HepG2 (cell line): Measurements from ENCODE around the gene TOR1AIP1. TPM values are rescaled to one million over a fixed set of nuclear protein-coding genes. Genes with fewer than 3 reads are reported as not detected.
A peak's percentile ranks its signal among the peaks of the same experiment; 100 is the strongest.

Experiments
- CC2D1A ChIP-seq: sonication (generic); formaldehyde crosslinking; IDR thresholded peaks from 2 replicates; pipeline ENCODE4 v1.8.1; 2023; ENCODE audit warnings: mild to moderate bottlenecking, missing genetic modification reagents
- DNMT1 ChIP-seq: sonication (generic); formaldehyde crosslinking; IDR thresholded peaks from 2 replicates; pipeline ENCODE4 v1.5.1; 2020; ENCODE audit warnings: mild to moderate bottlenecking, missing genetic modification reagents
- E2F5 ChIP-seq: sonication (generic); formaldehyde crosslinking; conservative IDR thresholded peaks from 2 replicates; pipeline ENCODE4 v1.4.0; 2020; ENCODE audit warnings: missing genetic modification reagents
- ETV6 ChIP-seq: sonication (generic); formaldehyde crosslinking; conservative IDR thresholded peaks from 2 replicates; pipeline ENCODE4 v1.4.0; 2020; ENCODE audit warnings: missing genetic modification reagents
- GATAD2A ChIP-seq: IDR thresholded peaks from 2 replicates; pipeline ENCODE4 v1.6.1; 2016
- GMEB1 ChIP-seq: sonication (generic); formaldehyde crosslinking; IDR thresholded peaks from 2 replicates; pipeline ENCODE4 v1.5.1; 2020; ENCODE audit warnings: missing genetic modification reagents, mild to moderate bottlenecking, borderline replicate concordance
- HNRNPLL ChIP-seq: fragments of 200-400 bp; formaldehyde crosslinking; IDR thresholded peaks from 2 replicates; pipeline ENCODE4 v1.6.1; 2017; ENCODE audit warnings: mild to moderate bottlenecking, low read depth, low read length; ENCODE audit not compliant: poor library complexity, severe bottlenecking
- IKZF5 ChIP-seq: IDR thresholded peaks from 2 replicates; pipeline ENCODE4 v1.6.1; 2018; ENCODE audit warnings: missing genetic modification reagents, mild to moderate bottlenecking, missing compliant biosample characterization
- MAFG ChIP-seq: sonication (generic); formaldehyde crosslinking; IDR thresholded peaks from 2 replicates; pipeline ENCODE4 v1.5.1; 2020; ENCODE audit warnings: mild to moderate bottlenecking, missing genetic modification reagents
- MAX ChIP-seq: IDR thresholded peaks from 2 replicates; pipeline ENCODE4 v1.6.1; 2012; ENCODE audit warnings: inconsistent platforms
- NFE2L1 ChIP-seq: sonication (generic); formaldehyde crosslinking; IDR thresholded peaks from 2 replicates; pipeline ENCODE4 v1.4.0; 2020; ENCODE audit warnings: missing genetic modification reagents, mild to moderate bottlenecking, borderline replicate concordance
- RORA ChIP-seq: sonication (generic); formaldehyde crosslinking; IDR thresholded peaks from 2 replicates; pipeline ENCODE4 v1.5.0; 2020; ENCODE audit warnings: mild to moderate bottlenecking, missing genetic modification reagents, moderate library complexity
- SOX6 ChIP-seq, 2 experiments: fragments of 450-650 bp in 1 of 2; sonication (generic) in 1 of 2; formaldehyde crosslinking in 1 of 2; IDR thresholded peaks; 2 replicates each; pipeline versions ENCODE4 v1.4.0 to v1.6.1; 2017 to 2020; ENCODE audit warnings: antibody characterized with exemption in 1 of 2, mild to moderate bottlenecking in 1 of 2, missing genetic modification reagents in 1 of 2
- YEATS4 ChIP-seq: sonication (generic); formaldehyde crosslinking; IDR thresholded peaks from 2 replicates; pipeline ENCODE4 v1.4.0; 2020; ENCODE audit warnings: missing genetic modification reagents, borderline replicate concordance
- ZFP1 ChIP-seq: IDR thresholded peaks from 2 replicates; pipeline ENCODE4 v1.6.1; 2016
- ZFP41 ChIP-seq: sonication (generic); formaldehyde crosslinking; IDR thresholded peaks from 2 replicates; pipeline ENCODE4 v1.4.0; 2020; ENCODE audit warnings: mild to moderate bottlenecking, missing genetic modification reagents, borderline replicate concordance
- ZNF276 ChIP-seq: sonication (generic); formaldehyde crosslinking; IDR thresholded peaks from 2 replicates; pipeline ENCODE4 v1.4.0; 2020; ENCODE audit warnings: mild to moderate bottlenecking, low read depth, missing genetic modification reagents
- ZNF280B ChIP-seq: sonication (generic); formaldehyde crosslinking; IDR thresholded peaks from 2 replicates; pipeline ENCODE4 v1.5.0; 2020; ENCODE audit warnings: missing genetic modification reagents, mild to moderate bottlenecking, borderline replicate concordance
- ZNF552 ChIP-seq: sonication (generic); formaldehyde crosslinking; IDR thresholded peaks from 2 replicates; pipeline ENCODE4 v1.9.0; 2022; ENCODE audit warnings: missing genetic modification reagents, mild to moderate bottlenecking, borderline replicate concordance
- ZNF616 ChIP-seq: sonication (generic); formaldehyde crosslinking; IDR thresholded peaks from 2 replicates; pipeline ENCODE4 v1.5.0; 2020; ENCODE audit warnings: low read depth, mild to moderate bottlenecking, missing genetic modification reagents
- ZNF775 ChIP-seq: sonication (generic); formaldehyde crosslinking; IDR thresholded peaks from 2 replicates; pipeline ENCODE4 v1.4.0; 2020; ENCODE audit warnings: missing genetic modification reagents, mild to moderate bottlenecking, moderate library complexity, borderline replicate concordance
- ZNF777 ChIP-seq: sonication (generic); formaldehyde crosslinking; IDR thresholded peaks from 2 replicates; pipeline ENCODE4 v1.4.0; 2020; ENCODE audit warnings: missing genetic modification reagents
- ZSCAN20 ChIP-seq: sonication (generic); formaldehyde crosslinking; IDR thresholded peaks from 2 replicates; pipeline ENCODE4 v1.4.0; 2020; ENCODE audit warnings: missing genetic modification reagents, mild to moderate bottlenecking, borderline replicate concordance
- polyA plus RNA-seq, 8 experiments: library from polyadenylated mRNA; depleted of rRNA in 3 of 8; stranded (reverse) in 7 of 8; unstranded in 1 of 8; fragments of >200 nt; fragmentation: Illumina TruSeq in 4 of 8; extraction: Trizol in 4 of 8; gene quantifications; 2 replicates each; pipeline versions ENCODE4 v1.2.1 to v1.2.3, GENCODE V29; 2011 to 2016; ENCODE audit warnings: low read depth in 4 of 8, missing spikeins in 1 of 8, mixed read lengths in 1 of 8; ENCODE audit not compliant: insufficient read depth in 1 of 8
- total RNA-seq, 5 experiments: library from RNA; depleted of rRNA; stranded (reverse); fragments of >200 nt; fragmentation: Illumina TruSeq; extraction: Trizol; gene quantifications; 2 replicates each; pipeline ENCODE4 v1.2.3, GENCODE V29; 2016; ENCODE audit warnings: low read depth in 1 of 5

The TOR1AIP1 gene
- total and polyA plus RNA-seq, 2 of the 13 experiments (the other 11 are each of a cell fraction or from before 2014, with no cell fraction given), result 15.6 to 29.0 TPM

GRCh38 chr1:179877586-179878265 lies 4.4 kb upstream of the TOR1AIP1 start, which contains the start of gene TOR1AIP2 (continued):
- TF ChIP-seq SOX6 (IDR thresholded peaks at IDR 0.05) (no peak), SOX6 (CRISPR knock-in tag; IDR thresholded peaks at IDR 0.05) (no peak; the same call in 1 of the 2 replicates), ZFP1 (no peak), E2F5 (no peak), DNMT1 (CRISPR knock-in tag) (no peak; the same call in 1 of the 2 replicates), ZNF616 (CRISPR knock-in tag) (no peak), IKZF5 (CRISPR knock-in tag) (no peak), YEATS4 (CRISPR knock-in tag) (peak; percentile 59; the same call in 1 of the 2 replicates), ZFP41 (CRISPR knock-in tag) (no peak), ZNF276 (no peak), RORA (CRISPR knock-in tag) (no peak), ZNF280B (no peak), MAFG (CRISPR knock-in tag) (no peak), CC2D1A (CRISPR knock-in tag) (no peak), ETV6 (CRISPR knock-in tag) (no peak), MAX (no peak), ZNF552 (CRISPR knock-in tag) (no peak), ZNF775 (CRISPR knock-in tag) (no peak), GMEB1 (CRISPR knock-in tag) (peak; percentile 33; the same call in 1 of the 2 replicates), HNRNPLL (no peak), GATAD2A (CRISPR knock-in tag) (0 out of 2 replicates have a peak, but pooled peaks have one; percentile 15), ZSCAN20 (CRISPR knock-in tag) (no peak), ZNF777 (no peak), NFE2L1 (CRISPR knock-in tag) (no peak)
